Mammary epithelial cell (primary cell): ENCODE measurements around the gene SUSD5.

Source experiments
- CTCF ChIP-seq, 2 donors: IDR thresholded peaks in 1 of 2; conservative IDR thresholded peaks in 1 of 2; 2 replicates each; pipeline ENCODE4 v1.5.1; 2011 to 2012; ENCODE audit warnings: inconsistent platforms in 2 of 2, low read length in 2 of 2, mild to moderate bottlenecking in 2 of 2, control low read depth in 1 of 2, low read depth in 1 of 2; ENCODE audit not compliant: insufficient read depth in 1 of 2; ENCODE audit errors: extremely low read depth in 1 of 2
- EZH2 ChIP-seq: IDR thresholded peaks from 2 replicates; pipeline ENCODE4 v1.6.1; 2012; ENCODE audit warnings: low read length, inconsistent platforms, borderline replicate concordance

GRCh38 chr3:33186524-33187367 is 31.9 kb downstream of the SUSD5 start:
- TF ChIP-seq EZH2 (no peak), CTCF (conservative IDR thresholded peaks at IDR 0.05 in 1 of 2, IDR thresholded peaks at IDR 0.05 in 1 of 2; ENCODE audit: extremely low read depth in 1 of 2, insufficient read depth in 1 of 2, low read depth in 1 of 2, low read length in 2 of 2) (no peak)
